Sigmoid colon (tissue), 7 donors: Measurements from ENCODE around the gene LDB2. TPM values are rescaled to one million over a fixed set of nuclear protein-coding genes. Genes with fewer than 3 reads are reported as not detected.

Source experiments
- DNase-seq: peaks from one replicate; pipeline ENCODE4 v3.0.0-alpha.2; 2019
- H3K27ac ChIP-seq, 4 donors: fragments of 200-600 bp; sonication (generic); one replicate each; pipeline ENCODE4 v1.5.1; 2016 to 2019; ENCODE audit warnings: mild to moderate bottlenecking in 1 of 4
- H3K27me3 ChIP-seq, 3 donors: fragments of 200-600 bp; sonication (generic); one replicate each; pipeline ENCODE4 v1.5.1; 2019; ENCODE audit warnings: mild to moderate bottlenecking in 1 of 3
- H3K36me3 ChIP-seq, 4 donors: fragments of 200-600 bp; sonication (generic); one replicate each; pipeline ENCODE4 v1.5.1; 2016 to 2019
- H3K4me1 ChIP-seq, 4 donors: fragments of 200-600 bp; sonication (generic); one replicate each; pipeline ENCODE4 v1.5.1; 2017 to 2019
- H3K4me3 ChIP-seq, 4 donors: fragments of 200-600 bp; sonication (generic); one replicate each; pipeline ENCODE4 v1.5.1; 2017 to 2019; ENCODE audit warnings: mild to moderate bottlenecking in 2 of 4, moderate library complexity in 1 of 4
- H3K9me3 ChIP-seq, 4 donors: fragments of 200-600 bp in 3 of 4; sonication (generic) in 3 of 4; one replicate each; pipeline versions ENCODE4 v1.5.1 to v1.6.1; 2013 to 2019
- CTCF ChIP-seq, 4 experiments: fragments of 450-650 bp in 3 of 4; fragments of 200-600 bp in 1 of 4; IDR thresholded peaks; one replicate each; pipeline ENCODE4 v1.5.1; 2016 to 2019; ENCODE audit warnings: antibody characterized with exemption in 4 of 4, mild to moderate bottlenecking in 3 of 4, moderate library complexity in 2 of 4
- EP300 ChIP-seq, 4 donors: sonication (generic); formaldehyde crosslinking; IDR thresholded peaks; one replicate each; pipeline ENCODE4 v1.6.1; 2017; ENCODE audit warnings: antibody characterized with exemption in 4 of 4
- POLR2A ChIP-seq, 2 donors: fragments of 450-650 bp; IDR thresholded peaks; one replicate each; pipeline ENCODE4 v1.6.1; 2016; ENCODE audit warnings: antibody characterized with exemption in 2 of 2, mild to moderate bottlenecking in 2 of 2, moderate library complexity in 2 of 2
- POLR2AphosphoS5 ChIP-seq, 4 donors: sonication (generic); formaldehyde crosslinking; IDR thresholded peaks; one replicate each; pipeline ENCODE4 v1.6.1; 2017; ENCODE audit warnings: antibody characterized with exemption in 4 of 4
- WGBS, 2 donors: extraction: QIAGEN DNeasy Blood & Tissue Kit; methylation state at CpG; one replicate each; pipeline ENCODE4 v1.1.7; 2013; 5-methylcytosine and 5-hydroxymethylcytosine counted together
- intact Hi-C: fragments of 100-400 bp; cut with DNase I; formaldehyde crosslinking; loops from one replicate; pipeline ENCODE4 v1.15.1; 2023
- polyA plus RNA-seq, 3 donors: library from polyadenylated mRNA; stranded (reverse); fragments of 200-250 nt; gene quantifications; one replicate each; pipeline ENCODE4 v1.2.3, GENCODE V29; 2013
- total RNA-seq, 4 donors: library from RNA; depleted of rRNA; stranded (reverse); fragments of >200 nt; gene quantifications; one replicate each; pipeline ENCODE4 v1.1.0, GENCODE V29; 2016
- donor health status: healthy with polysubstance abuse.
- donor health status: Bipolar disorder and iron deficiency.
- donor health status: healthy.

LDB2 gene
- total and polyA plus RNA-seq, 7 donors = 2.1 to 28.5 (median 18.3) TPM

GRCh38 chr4:16757080-16757521, 141.3 kb downstream of the LDB2 start:
- intact Hi-C loops = no loop called here
- no peak overlapping the region for H3K27ac ChIP-seq
- H3K27me3 ChIP-seq = no peaks in the 10 kb centered on the region
- no peaks in the 10 kb centered on the region for H3K36me3 ChIP-seq
- H3K4me1 ChIP-seq = no peaks in the 10 kb centered on the region
- H3K4me3 ChIP-seq = no peak overlapping the region
- WGBS, 2 donors = 78 to 79% methylated on average over 14 of the region's 14 CpGs
- TF ChIP-seq POLR2AphosphoS5 (IDR thresholded peaks at IDR 0.05) = no peak
- no peak for TF ChIP-seq CTCF (IDR thresholded peaks at IDR 0.05)
- TF ChIP-seq EP300 (IDR thresholded peaks at IDR 0.05) = no peak
- no peak for TF ChIP-seq POLR2A (IDR thresholded peaks at IDR 0.05)
- no peaks in the 10 kb centered on the region for H3K9me3 ChIP-seq
- DNase-seq = no peak

- intact Hi-C loops = no loop called here
- no peak for DNase-seq
- TF ChIP-seq CTCF (IDR thresholded peaks at IDR 0.05) (no peak), POLR2AphosphoS5 (IDR thresholded peaks at IDR 0.05) (no peak), EP300 (IDR thresholded peaks at IDR 0.05) (no peak), POLR2A (IDR thresholded peaks at IDR 0.05) (no peak)
- Histone ChIP-seq H3K27ac (no peak overlapping the region), H3K4me3 (no peak overlapping the region), H3K9me3 (no peaks in the 10 kb centered on the region), H3K4me1 (no peaks in the 10 kb centered on the region), H3K36me3 (no peaks in the 10 kb centered on the region), H3K27me3 (no peaks in the 10 kb centered on the region)
- WGBS, 2 donors = 76 to 87% methylated on average over 2 of the region's 2 CpGs
Observed at GRCh38 chr4:16754104-16754503, 144.3 kb downstream of the LDB2 start.

GRCh38 chr4:16752150-16752549, 146.3 kb downstream of the LDB2 start:
- no peak for TF ChIP-seq POLR2AphosphoS5 (IDR thresholded peaks at IDR 0.05)
- TF ChIP-seq POLR2A (IDR thresholded peaks at IDR 0.05) = no peak
- TF ChIP-seq EP300 (IDR thresholded peaks at IDR 0.05) = no peak
- no peak for TF ChIP-seq CTCF (IDR thresholded peaks at IDR 0.05)
- no peaks in the 10 kb centered on the region for H3K36me3 ChIP-seq
- no peaks in the 10 kb centered on the region for H3K4me1 ChIP-seq
- no peak overlapping the region for H3K4me3 ChIP-seq
- intact Hi-C loops = no loop called here
- no peak overlapping the region for H3K27ac ChIP-seq
- no peaks in the 10 kb centered on the region for H3K27me3 ChIP-seq
- H3K9me3 ChIP-seq = no peaks in the 10 kb centered on the region
- no peak for DNase-seq

- TF ChIP-seq EP300 (IDR thresholded peaks at IDR 0.05) (no peak), POLR2AphosphoS5 (IDR thresholded peaks at IDR 0.05) (no peak), CTCF (IDR thresholded peaks at IDR 0.05) (no peak), POLR2A (IDR thresholded peaks at IDR 0.05) (no peak)
- H3K36me3 ChIP-seq = no peaks in the 10 kb centered on the region
- DNase-seq = no peak
- no peaks in the 10 kb centered on the region for H3K9me3 ChIP-seq
- intact Hi-C loops = no loop called here
- WGBS, 2 donors = 69 to 82% methylated on average over 8 of the region's 8 CpGs
- H3K27me3 ChIP-seq = no peaks in the 10 kb centered on the region
- H3K4me1 ChIP-seq = no peaks in the 10 kb centered on the region
- H3K27ac ChIP-seq = no peak overlapping the region
- no peak overlapping the region for H3K4me3 ChIP-seq
Observed at GRCh38 chr4:16750882-16751642, 147.4 kb downstream of the LDB2 start.

- H3K4me1 ChIP-seq = no peaks in the 10 kb centered on the region
- TF ChIP-seq POLR2A (IDR thresholded peaks at IDR 0.05) (no peak), EP300 (IDR thresholded peaks at IDR 0.05) (no peak), POLR2AphosphoS5 (IDR thresholded peaks at IDR 0.05) (no peak), CTCF (IDR thresholded peaks at IDR 0.05) (no peak)
- H3K27ac ChIP-seq = no peak overlapping the region
- no peaks in the 10 kb centered on the region for H3K27me3 ChIP-seq
- intact Hi-C loops = no loop called here
- no peaks in the 10 kb centered on the region for H3K36me3 ChIP-seq
- no peak overlapping the region for H3K4me3 ChIP-seq
- 55 to 79% methylated on average over 2 of the region's 2 CpGs for WGBS, 2 donors
- no peak for DNase-seq
- no peaks in the 10 kb centered on the region for H3K9me3 ChIP-seq
Observed at GRCh38 chr4:16750216-16750615, 148.2 kb downstream of the LDB2 start.
